ENCODE measurements around the gene KRTAP5-1.
"Not testable (repeated sequence)": the region's sequence is repeated elsewhere in the genome, so short reads cannot be mapped to it uniquely, and the experiment has no call there.

DNA sequence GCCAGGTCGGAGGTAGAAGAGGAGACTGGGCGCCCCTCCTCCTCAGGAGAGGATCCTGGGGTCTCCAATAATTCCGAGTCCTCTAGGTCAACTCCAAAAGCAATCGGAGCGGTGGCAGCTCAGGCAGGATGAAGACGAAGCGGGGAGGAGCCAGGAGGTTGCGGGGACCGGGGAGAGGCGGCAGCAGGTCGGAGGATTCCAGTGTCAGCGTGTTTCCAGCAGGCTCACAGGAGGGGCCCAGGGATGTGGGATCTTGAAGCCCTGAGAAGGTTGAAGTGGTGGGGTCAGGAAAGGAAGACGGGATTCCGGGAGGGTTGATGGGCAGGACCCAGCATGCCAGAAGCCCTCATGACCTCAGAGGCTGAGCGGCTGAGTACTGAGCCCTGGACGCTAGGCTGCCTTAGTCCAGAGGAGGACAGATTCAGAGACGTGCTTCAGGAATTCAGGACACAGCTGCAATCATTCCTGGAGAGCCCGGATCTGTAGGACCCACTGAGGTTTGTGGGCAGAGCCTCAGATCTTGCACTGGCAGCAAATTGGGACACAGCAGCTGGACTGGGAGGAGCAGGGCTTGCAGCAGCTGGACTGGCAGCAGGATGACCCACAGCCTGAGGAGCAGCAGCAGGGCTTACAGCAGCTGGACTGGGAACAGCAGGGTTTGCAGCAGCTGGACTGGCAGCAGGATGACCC lies 22.2 kb upstream of the KRTAP5-1 start:
- TF ChIP-seq ZFP3 (CRISPR knock-in tag; IDR thresholded peaks at IDR 0.05); OSR1 (CRISPR knock-in tag; IDR thresholded peaks at IDR 0.05); ISL1 (CRISPR knock-in tag; IDR thresholded peaks at IDR 0.05); ZFP30 (CRISPR knock-in tag; IDR thresholded peaks at IDR 0.05); TCF4 (CRISPR knock-in tag; IDR thresholded peaks at IDR 0.05; ENCODE audit: borderline replicate concordance); ZC3H10 (CRISPR knock-in tag; IDR thresholded peaks at IDR 0.05); ARNTL (CRISPR knock-in tag; IDR thresholded peaks at IDR 0.05; ENCODE audit: borderline replicate concordance, low read depth); ZNF8 (CRISPR knock-in tag; IDR thresholded peaks at IDR 0.05); ZNF70 (CRISPR knock-in tag; IDR thresholded peaks at IDR 0.05): not testable (repeated sequence)
- TF ChIP-seq, protein P1, sequence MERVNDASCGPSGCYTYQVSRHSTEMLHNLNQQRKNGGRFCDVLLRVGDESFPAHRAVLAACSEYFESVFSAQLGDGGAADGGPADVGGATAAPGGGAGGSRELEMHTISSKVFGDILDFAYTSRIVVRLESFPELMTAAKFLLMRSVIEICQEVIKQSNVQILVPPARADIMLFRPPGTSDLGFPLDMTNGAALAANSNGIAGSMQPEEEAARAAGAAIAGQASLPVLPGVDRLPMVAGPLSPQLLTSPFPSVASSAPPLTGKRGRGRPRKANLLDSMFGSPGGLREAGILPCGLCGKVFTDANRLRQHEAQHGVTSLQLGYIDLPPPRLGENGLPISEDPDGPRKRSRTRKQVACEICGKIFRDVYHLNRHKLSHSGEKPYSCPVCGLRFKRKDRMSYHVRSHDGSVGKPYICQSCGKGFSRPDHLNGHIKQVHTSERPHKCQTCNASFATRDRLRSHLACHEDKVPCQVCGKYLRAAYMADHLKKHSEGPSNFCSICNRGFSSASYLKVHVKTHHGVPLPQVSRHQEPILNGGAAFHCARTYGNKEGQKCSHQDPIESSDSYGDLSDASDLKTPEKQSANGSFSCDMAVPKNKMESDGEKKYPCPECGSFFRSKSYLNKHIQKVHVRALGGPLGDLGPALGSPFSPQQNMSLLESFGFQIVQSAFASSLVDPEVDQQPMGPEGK (CRISPR knock-in tag; IDR thresholded peaks at IDR 0.05; ENCODE audit: borderline replicate concordance) = not testable (repeated sequence)
- TF ChIP-seq, protein P2, sequence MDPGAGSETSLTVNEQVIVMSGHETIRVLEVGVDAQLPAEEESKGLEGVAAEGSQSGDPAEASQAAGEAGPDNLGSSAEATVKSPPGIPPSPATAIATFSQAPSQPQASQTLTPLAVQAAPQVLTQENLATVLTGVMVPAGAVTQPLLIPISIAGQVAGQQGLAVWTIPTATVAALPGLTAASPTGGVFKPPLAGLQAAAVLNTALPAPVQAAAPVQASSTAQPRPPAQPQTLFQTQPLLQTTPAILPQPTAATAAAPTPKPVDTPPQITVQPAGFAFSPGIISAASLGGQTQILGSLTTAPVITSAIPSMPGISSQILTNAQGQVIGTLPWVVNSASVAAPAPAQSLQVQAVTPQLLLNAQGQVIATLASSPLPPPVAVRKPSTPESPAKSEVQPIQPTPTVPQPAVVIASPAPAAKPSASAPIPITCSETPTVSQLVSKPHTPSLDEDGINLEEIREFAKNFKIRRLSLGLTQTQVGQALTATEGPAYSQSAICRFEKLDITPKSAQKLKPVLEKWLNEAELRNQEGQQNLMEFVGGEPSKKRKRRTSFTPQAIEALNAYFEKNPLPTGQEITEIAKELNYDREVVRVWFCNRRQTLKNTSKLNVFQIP (CRISPR knock-in tag; IDR thresholded peaks at IDR 0.05; ENCODE audit: borderline replicate concordance, low read depth) = not testable (repeated sequence)
